NAMALWA (cell line): ENCODE data around the gene ZBTB9.
A peak's percentile ranks its signal among the peaks of the same experiment; 100 is the strongest.

ENCODE experiments used
- DNase-seq: peaks from one replicate; pipeline ENCODE4 v3.0.0-alpha.2; 2015; ENCODE audit warnings: low spot score

Gene ZBTB9

GRCh38 chr6:33419580-33420490, 34.5 kb upstream of the ZBTB9 start, which contains the start of gene SYNGAP1:
Gene SYNGAP1, plus strand, starts transcription at chr6:33420065. Its CDS starts 200 bp downstream, at chr6:33420265.
- DNase-seq, result no peak

- DNase-seq, result no peak
Observed at GRCh38 chr6:33420491-33421343, 33.7 kb upstream of the ZBTB9 start.

- DNase-seq, result no peak
Observed at GRCh38 chr6:33421344-33421643, 33.1 kb upstream of the ZBTB9 start.

GRCh38 chr6:33423777-33424176, 30.6 kb upstream of the ZBTB9 start:
- DNase-seq, result no peak

- no peak for DNase-seq
Observed at GRCh38 chr6:33424855-33425667, 29.3 kb upstream of the ZBTB9 start.

GRCh38 chr6:33425668-33426577, 28.5 kb upstream of the ZBTB9 start:
- peak; percentile 80 for DNase-seq

- peak; percentile 81 for DNase-seq
Observed at GRCh38 chr6:33426590-33427511, 27.5 kb upstream of the ZBTB9 start.

- peak; percentile 56 for DNase-seq
Observed at GRCh38 chr6:33427585-33428223, 26.7 kb upstream of the ZBTB9 start.

- DNase-seq, result peak; percentile 83
Observed at GRCh38 chr6:33428224-33428965, 26.0 kb upstream of the ZBTB9 start.

- DNase-seq, result peak; percentile 44
Observed at GRCh38 chr6:33428966-33429749, 25.2 kb upstream of the ZBTB9 start.

GRCh38 chr6:33429750-33430052, 24.7 kb upstream of the ZBTB9 start:
- DNase-seq, result peak; percentile 43

GRCh38 chr6:33430334-33430733, 24.0 kb upstream of the ZBTB9 start:
- no peak for DNase-seq

- peak; percentile 91 for DNase-seq
Observed at GRCh38 chr6:33430991-33431879, 23.1 kb upstream of the ZBTB9 start.

GRCh38 chr6:33431880-33432541, 22.4 kb upstream of the ZBTB9 start:
- peak; percentile 65 for DNase-seq

- DNase-seq, result no peak
Observed at GRCh38 chr6:33432546-33432945, 21.8 kb upstream of the ZBTB9 start.

- no peak for DNase-seq
Observed at GRCh38 chr6:33433001-33433543, 21.3 kb upstream of the ZBTB9 start.
